COR-L47 (cell line): ENCODE measurements around the gene PPM1D.

Source experiments
- DNase-seq: peaks from one replicate; lab custom pipeline; 2025; lab: John Stamatoyannopoulos, UW

The PPM1D gene

GRCh38 chr17:60618854-60619526 is 19.0 kb downstream of the PPM1D start:
- no peak for DNase-seq

- DNase-seq: no peak
These were observed 23.0 kb downstream of the PPM1D start for GRCh38 chr17:60622961-60623360.

- no peak for DNase-seq
These were observed 23.4 kb downstream of the PPM1D start for GRCh38 chr17:60623415-60623814.

GRCh38 chr17:60627124-60627523 is 27.1 kb downstream of the PPM1D start:
- no peak for DNase-seq

- no peak for DNase-seq
These were observed 28.4 kb downstream of the PPM1D start for GRCh38 chr17:60628252-60628889.

GRCh38 chr17:60629120-60629519 is 29.1 kb downstream of the PPM1D start:
- no peak for DNase-seq

- no peak for DNase-seq
These were observed 30.4 kb downstream of the PPM1D start for GRCh38 chr17:60630352-60630751.

- DNase-seq: no peak
These were observed 31.1 kb downstream of the PPM1D start for GRCh38 chr17:60631119-60631518.

- DNase-seq: no peak
These were observed 37.7 kb downstream of the PPM1D start for GRCh38 chr17:60637683-60638082.

- no peak for DNase-seq
These were observed 39.0 kb downstream of the PPM1D start for GRCh38 chr17:60639019-60639330.

- no peak for DNase-seq
These were observed 40.5 kb downstream of the PPM1D start for GRCh38 chr17:60640503-60640902.

GRCh38 chr17:60641126-60641525 is 41.1 kb downstream of the PPM1D start:
- DNase-seq: no peak

GRCh38 chr17:60641810-60642220 is 41.8 kb downstream of the PPM1D start:
- DNase-seq: peak; percentile 76

GRCh38 chr17:60645918-60646523 is 46.0 kb downstream of the PPM1D start:
- no peak for DNase-seq

GRCh38 chr17:60646701-60647100 is 46.7 kb downstream of the PPM1D start:
- DNase-seq: no peak

GRCh38 chr17:60647705-60648104 is 47.7 kb downstream of the PPM1D start:
- no peak for DNase-seq

GRCh38 chr17:60652454-60653247 is 52.7 kb downstream of the PPM1D start:
- DNase-seq: no peak

GRCh38 chr17:60653569-60653968 is 53.6 kb downstream of the PPM1D start:
- DNase-seq: no peak

- no peak for DNase-seq
These were observed 56.5 kb downstream of the PPM1D start for GRCh38 chr17:60656499-60656898.

GRCh38 chr17:60659156-60659555 is 59.2 kb downstream of the PPM1D start:
- DNase-seq: no peak

GRCh38 chr17:60661489-60661888 is 61.5 kb downstream of the PPM1D start:
- DNase-seq: no peak

- DNase-seq: no peak
These were observed 64.0 kb downstream of the PPM1D start for GRCh38 chr17:60664022-60664421.

- no peak for DNase-seq
These were observed 65.6 kb downstream of the PPM1D start for GRCh38 chr17:60665602-60666001.
